Measurements from ENCODE around the gene CD40LG.

GRCh38 chrX:136626237-136626636, 21.7 kb upstream of the CD40LG start:
- TF ChIP-seq CTCF (IDR thresholded peaks at IDR 0.05) (no peak), EZH2 (IDR thresholded peaks at IDR 0.05) (no peak), EZH2phosphoT487 (IDR thresholded peaks at IDR 0.05) (no peak)
